ENCODE measurements around the gene RRP8. TPM values are rescaled to one million over a fixed set of nuclear protein-coding genes. Genes with fewer than 3 reads are reported as not detected.

The RRP8 gene
- total and polyA plus RNA-seq, 2 of the 8 experiments (the other 6 are each of a cell fraction or from before 2014, with no cell fraction given), result 4.2 to 14.9 TPM

DNA sequence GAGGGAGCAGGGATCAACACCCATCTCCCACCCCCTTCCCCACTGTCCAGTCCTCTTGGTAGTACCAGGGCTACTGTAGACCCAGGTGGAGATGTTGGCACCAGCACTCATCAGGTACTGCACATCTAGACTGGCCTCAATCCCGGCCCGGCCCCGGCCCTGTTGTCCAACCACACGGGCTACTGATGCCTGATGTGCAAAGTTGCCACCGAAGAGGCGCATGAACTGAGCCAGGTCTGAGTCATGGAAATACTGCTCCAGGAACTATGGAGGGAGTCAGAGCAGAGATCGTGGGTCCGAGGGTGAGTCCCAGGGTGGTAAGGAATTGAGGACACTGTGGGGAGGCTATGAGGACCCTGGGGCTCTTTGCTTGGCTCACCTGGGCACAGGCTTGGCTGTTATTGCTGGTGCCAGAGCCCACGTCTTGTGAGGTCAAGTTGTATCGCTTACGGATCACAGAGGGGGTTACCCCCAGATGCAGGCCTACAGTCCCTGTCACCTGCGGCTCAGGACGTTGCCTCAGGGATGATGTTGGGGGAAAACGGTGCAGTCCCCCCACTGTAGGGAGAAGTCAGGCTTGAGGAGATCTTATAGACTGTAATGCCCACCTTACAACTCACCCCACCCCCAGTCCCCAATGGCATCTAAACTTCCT is 13.3 kb upstream of the RRP8 start:
- Histone ChIP-seq H2BK20ac (ENCODE audit: low read length) (no peak overlapping the region), H3K4me1 (replicated peaks in 1 of 4; ENCODE audit: control insufficient read depth in 3 of 4, insufficient read depth in 4 of 4, low read length in 3 of 4) (peaks cover 0 to 7% (median 4%) of the 10 kb centered on the region in 4 experiments; a peak in 3 of 7 replicates), H3K36me3 (ENCODE audit: control insufficient read depth in 2 of 4, insufficient read depth in 4 of 4, low read length in 3 of 4) (peaks cover 0 to 4% (median 2%) of the 10 kb centered on the region in 4 experiments; a peak in 4 of 8 replicates), H3K79me1 (ENCODE audit: low read depth, low read length) (no peaks in the 10 kb centered on the region; the same call in none of the 2 replicates), H3K9me3 (ENCODE audit: insufficient read depth in 2 of 2, low read depth in 1 of 2, low read length in 1 of 2) (no peaks in the 10 kb centered on the region), H3K9ac (replicated peaks in 1 of 4; ENCODE audit: extremely low read depth in 1 of 4, low read depth in 3 of 4, low read length in 3 of 4) (no peak overlapping the region), H2BK5ac (ENCODE audit: low read depth, low read length) (no peak overlapping the region), H3K23ac (ENCODE audit: insufficient read length) (no peak overlapping the region), H4K8ac (ENCODE audit: extremely low read depth, insufficient read depth, low read length) (no peak overlapping the region), H3K79me2 (ENCODE audit: control insufficient read depth in 1 of 2, insufficient read depth in 2 of 2, low read length in 2 of 2) (peaks cover 0 to 8% of the 10 kb centered on the region in 2 experiments; a peak in 1 of 4 replicates), H4K5ac (ENCODE audit: insufficient read length, low read depth, low read length) (no peak overlapping the region), H2BK120ac (replicated peaks; ENCODE audit: low read depth, low read length) (no peak overlapping the region), H2BK15ac (ENCODE audit: low read length) (no peak overlapping the region), H3K56ac (replicated peaks; ENCODE audit: insufficient read length, low read depth, low read length) (no peak overlapping the region), H3K23me2 (ENCODE audit: low read depth, low read length) (peaks cover 13% of the 10 kb centered on the region), H3K4me3 (ENCODE audit: extremely low read depth in 1 of 4, insufficient read depth in 2 of 4, low read depth in 3 of 4, low read length in 4 of 4) (no peak overlapping the region), H3K4ac (replicated peaks; ENCODE audit: insufficient read length, low read depth, low read length) (no peak overlapping the region), H3K14ac (ENCODE audit: insufficient read length) (no peak overlapping the region), H2BK12ac (ENCODE audit: low read depth, low read length) (no peak overlapping the region), H2AFZ (ENCODE audit: low read length) (no peak overlapping the region), H4K20me1 (replicated peaks in 1 of 2; ENCODE audit: control insufficient read depth in 1 of 2, insufficient read depth in 2 of 2, low read length in 2 of 2) (no peaks in the 10 kb centered on the region), H3K27me3 (replicated peaks in 1 of 4; ENCODE audit: control insufficient read depth in 3 of 4, extremely low read depth in 1 of 4, insufficient read depth in 3 of 4, low read length in 3 of 4) (no peaks in the 10 kb centered on the region), H3K4me2 (ENCODE audit: insufficient read depth in 1 of 2, low read depth in 2 of 2, low read length in 2 of 2) (no peak overlapping the region), H3K27ac (ENCODE audit: low read depth, low read length) (no peak overlapping the region), H2AK5ac (ENCODE audit: low read depth, low read length) (no peak overlapping the region), H4K91ac (replicated peaks; ENCODE audit: insufficient read length, low read length) (no peak overlapping the region), H3K18ac (ENCODE audit: extremely low read depth, low read length) (no peak overlapping the region)
- ChIA-PET CTCF (ENCODE audit: partially characterized antibody) (interaction anchor here (0.9 to 2.6 kb wide), 4 partner anchors 10 to 238 kb away, joined by 3 to 10 read pairs (median 4); no protein-coding TSS in a partner anchor), POLR2A (ENCODE audit: partially characterized antibody) (interaction anchor here (0.9 to 3.2 kb wide), 4 partner anchors 9 to 148 kb away, joined by 3 to 31 read pairs (median 5); no protein-coding TSS in a partner anchor)
- TF ChIP-seq EP300 (IDR thresholded peaks at IDR 0.05; ENCODE audit: borderline replicate concordance in 1 of 2, low read depth in 2 of 2, low read length in 2 of 2), result no peak
- FAIRE-seq, result no peak
- WGBS, 2 experiments (ENCODE audit: extremely low coverage in 1 of 2, insufficient coverage in 1 of 2, insufficient read length in 1 of 2, insufficient replicate concordance in 2 of 2, low coverage in 1 of 2, low lambda C conversion rate in 2 of 2, missing lambda C conversion rate in 1 of 2), result 92% methylated on average over 14 of the region's 14 CpGs; no CpG with 5 or more reads in 1 of the 2 experiments
- no peak for DNase-seq (ENCODE audit: low read depth in 1 of 2, low spot score in 2 of 2)
